Neural crest cell (in vitro differentiated cells): ENCODE results near the gene PDLIM4. TPM values are rescaled to one million over a fixed set of nuclear protein-coding genes. Genes with fewer than 3 reads are reported as not detected.
A peak's percentile ranks its signal among the peaks of the same experiment; 100 is the strongest.

Experiments used
- DNase-seq: peaks from one replicate; pipeline ENCODE4 v3.0.0; 2021; ENCODE audit warnings: low read depth, mixed read lengths, low spot score
- H3K27ac Mint-ChIP-seq: one replicate; pipeline ENCODE4 v1.8.0; 2021; ENCODE audit warnings: mild to moderate bottlenecking, mixed read lengths; ENCODE audit not compliant: unreplicated experiment
- H3K27me3 Mint-ChIP-seq: 2 replicates; pipeline ENCODE4 v1.8.0; 2021; ENCODE audit warnings: low read depth, mild to moderate bottlenecking, mixed read lengths
- H3K36me3 Mint-ChIP-seq: 2 replicates; pipeline ENCODE4 v1.8.0; 2021; ENCODE audit warnings: low read depth, mild to moderate bottlenecking, mixed read lengths
- H3K4me1 Mint-ChIP-seq: 2 replicates; pipeline ENCODE4 v1.8.0; 2021; ENCODE audit warnings: mixed read lengths
- H3K4me3 Mint-ChIP-seq: one replicate; pipeline ENCODE4 v1.8.0; 2021; ENCODE audit warnings: mild to moderate bottlenecking, mixed read lengths
- H3K9me3 Mint-ChIP-seq: 2 replicates; pipeline ENCODE4 v1.8.0; 2021; ENCODE audit warnings: mixed read lengths
- CTCF ChIP-seq: fragments of 200-600 bp; sonication (generic); conservative IDR thresholded peaks from 2 replicates; pipeline ENCODE4 v1.5.0; 2021; ENCODE audit warnings: antibody characterized with exemption, mild to moderate bottlenecking
- total RNA-seq: library from RNA; stranded (reverse); gene quantifications from 2 replicates; pipeline ENCODE4 v1.2.1, GENCODE V29; 2021

The PDLIM4 gene
- total RNA-seq, 1 donor from 2014 or later = 38.0 TPM

DNA sequence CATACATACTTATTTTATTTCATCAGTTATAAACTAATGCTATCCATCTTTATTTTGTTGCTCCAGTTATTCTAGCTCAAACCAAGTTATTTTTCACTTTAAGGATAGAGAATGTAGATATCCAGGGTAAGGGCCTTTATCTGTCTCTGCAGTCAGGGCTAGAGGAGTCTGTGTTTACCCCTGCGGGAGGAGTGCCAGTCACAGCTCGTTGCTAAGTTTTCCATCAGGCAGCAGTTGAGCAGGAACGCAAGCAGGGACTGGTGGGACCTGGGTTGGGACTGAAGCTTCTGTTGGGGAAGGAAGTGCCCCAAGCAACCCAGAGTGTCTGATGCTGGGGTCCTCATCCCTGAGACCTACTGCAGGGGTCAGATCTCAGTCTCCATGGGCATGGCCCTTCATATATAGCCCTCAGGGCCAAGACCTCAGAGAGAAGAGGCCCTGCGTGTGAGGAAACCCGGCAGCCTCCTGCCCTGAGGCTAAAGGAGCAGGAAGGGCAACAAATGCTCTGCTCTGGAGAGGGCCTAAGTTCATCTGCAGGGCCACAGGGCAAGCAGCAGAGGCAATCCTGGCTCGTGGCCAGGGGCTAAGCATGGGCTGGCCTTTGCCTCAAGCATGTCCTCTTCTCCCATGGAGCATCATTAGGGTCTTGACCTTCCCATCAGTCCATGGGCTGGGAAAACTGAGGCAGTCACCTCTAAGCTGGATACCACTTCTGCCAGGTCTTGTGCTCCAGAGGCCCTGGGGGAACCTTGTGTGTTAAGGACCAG, 43.3 kb downstream of the PDLIM4 start:
- H3K4me3 Mint-ChIP-seq = no peak overlapping the region
- no peak for DNase-seq
- peaks cover 9% of the 10 kb centered on the region for H3K9me3 Mint-ChIP-seq
- H3K27ac Mint-ChIP-seq = no peak overlapping the region
- no peak for TF ChIP-seq CTCF
- H3K4me1 Mint-ChIP-seq = peaks cover 6% of the 10 kb centered on the region
- peaks cover 6% of the 10 kb centered on the region for H3K36me3 Mint-ChIP-seq
- H3K27me3 Mint-ChIP-seq = peaks cover 10% of the 10 kb centered on the region

- peaks cover 9% of the 10 kb centered on the region for H3K9me3 Mint-ChIP-seq
- no peak for TF ChIP-seq CTCF
- H3K27ac Mint-ChIP-seq = peak overlapping the region; percentile 44
Measured at GRCh38 chr5:132301344-132302271, 44.1 kb downstream of the PDLIM4 start.

DNA sequence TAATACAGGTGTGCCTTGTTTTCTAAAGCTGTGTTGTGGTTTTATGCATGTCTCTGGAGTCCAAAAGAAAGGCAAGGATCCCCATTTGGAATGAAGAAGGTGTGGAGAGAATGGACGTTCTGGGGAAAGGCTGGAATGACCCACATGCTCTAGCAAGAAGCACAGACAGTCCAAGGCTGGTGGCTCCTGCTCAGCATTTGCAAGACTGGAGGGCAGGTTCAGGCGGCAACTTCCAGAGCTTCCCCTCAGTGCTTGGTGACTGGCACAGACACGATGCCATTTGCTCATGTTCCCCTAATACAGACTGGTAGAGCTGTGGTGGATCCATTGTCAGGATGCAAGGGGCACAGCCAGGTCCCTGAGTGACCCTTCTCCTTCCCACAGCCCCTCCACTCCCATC, 44.9 kb downstream of the PDLIM4 start:
- no peak for TF ChIP-seq CTCF
- H3K27ac Mint-ChIP-seq = no peak overlapping the region
- H3K27me3 Mint-ChIP-seq = no peaks in the 10 kb centered on the region
- DNase-seq = no peak
- H3K4me3 Mint-ChIP-seq = no peak overlapping the region
- H3K9me3 Mint-ChIP-seq = peaks cover 9% of the 10 kb centered on the region
- peaks cover 6% of the 10 kb centered on the region for H3K36me3 Mint-ChIP-seq
- peaks cover 6% of the 10 kb centered on the region for H3K4me1 Mint-ChIP-seq

More at GRCh38 chr5:132301344-132302271, 44.1 kb downstream of the PDLIM4 start:
- H3K4me1 Mint-ChIP-seq = peaks cover 6% of the 10 kb centered on the region
- H3K27me3 Mint-ChIP-seq = peaks cover 2% of the 10 kb centered on the region
- peaks cover 6% of the 10 kb centered on the region for H3K36me3 Mint-ChIP-seq
- no peak for DNase-seq
- no peak overlapping the region for H3K4me3 Mint-ChIP-seq

DNA sequence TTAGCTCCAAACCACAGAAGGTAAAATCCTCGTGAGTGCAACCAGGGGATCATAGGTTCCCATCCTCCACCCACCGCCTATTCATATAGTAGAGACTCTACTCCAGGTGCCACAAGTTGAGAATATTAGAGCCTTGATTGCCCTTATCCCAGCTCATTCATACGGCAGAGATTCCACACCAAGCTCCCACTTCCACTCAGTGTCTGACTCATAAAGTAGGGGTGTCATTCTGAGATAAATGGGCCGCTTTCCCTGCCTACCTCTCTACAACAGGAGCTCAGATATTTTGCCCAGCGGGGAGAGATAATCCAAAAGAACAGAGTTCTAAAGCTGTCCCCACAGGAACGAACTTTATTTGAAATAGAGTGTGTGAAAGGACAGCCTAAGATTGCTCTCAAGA, 46.1 kb downstream of the PDLIM4 start:
- peaks cover 6% of the 10 kb centered on the region for H3K36me3 Mint-ChIP-seq
- no peak overlapping the region for H3K27ac Mint-ChIP-seq
- H3K9me3 Mint-ChIP-seq = peaks cover 9% of the 10 kb centered on the region
- no peaks in the 10 kb centered on the region for H3K27me3 Mint-ChIP-seq
- peaks cover 6% of the 10 kb centered on the region for H3K4me1 Mint-ChIP-seq
- DNase-seq = no peak
- H3K4me3 Mint-ChIP-seq = no peak overlapping the region
- TF ChIP-seq CTCF = no peak

DNA sequence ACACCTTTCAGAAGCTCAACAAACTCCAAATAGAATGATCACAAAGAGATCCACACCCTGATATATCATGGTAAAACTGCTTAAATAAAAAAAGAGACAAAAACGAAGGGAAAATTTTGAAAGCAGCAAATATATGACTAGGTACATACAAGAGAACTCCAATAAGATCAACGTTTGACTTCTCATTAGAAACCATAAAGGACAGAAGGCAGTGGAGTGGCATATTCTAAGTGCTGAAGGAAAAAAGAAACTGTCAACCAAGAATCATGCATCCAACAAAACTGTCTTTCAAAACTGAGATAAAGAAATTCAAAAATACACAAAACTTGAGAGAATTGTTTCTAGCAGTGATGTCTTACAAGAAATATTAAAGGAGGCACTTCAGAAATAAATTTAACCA, 47.9 kb downstream of the PDLIM4 start:
- H3K9me3 Mint-ChIP-seq = peaks cover 9% of the 10 kb centered on the region
- no peak for DNase-seq
- H3K27me3 Mint-ChIP-seq = no peaks in the 10 kb centered on the region
- no peak overlapping the region for H3K4me3 Mint-ChIP-seq
- TF ChIP-seq CTCF = no peak
- H3K27ac Mint-ChIP-seq = no peak overlapping the region
- H3K4me1 Mint-ChIP-seq = peaks cover 15% of the 10 kb centered on the region
- H3K36me3 Mint-ChIP-seq = peaks cover 6% of the 10 kb centered on the region
